Left cardiac atrium (tissue), 4 donors: Measurements from ENCODE around the gene SLC13A3. TPM values are rescaled to one million over a fixed set of nuclear protein-coding genes. Genes with fewer than 3 reads are reported as not detected.

Source experiments
- ATAC-seq, 2 donors: fragments of 200-7000 bp; cut with Tn5 transposase; one replicate each; pipeline ENCODE4 v1.9.1; 2020; ENCODE audit warnings: mild to moderate bottlenecking in 2 of 2, moderate library complexity in 2 of 2
- DNase-seq: peaks from one replicate; pipeline ENCODE4 v3.0.0-alpha.2; 2020
- intact Hi-C, 2 donors: fragments of 100-400 bp; cut with DNase I; formaldehyde crosslinking; loops; one replicate each; pipeline versions ENCODE4 v1.14.1 to v1.15.1; 2022 to 2023
- total RNA-seq, 2 donors: library from RNA; stranded (reverse); fragmentation: NEBNext Ultra II Directional; extraction: Animal tissue kit (Norgen Biotek cat#: 25700); gene quantifications; one replicate each; pipeline ENCODE4 v1.2.1, GENCODE V29; 2021
- donor health status: DM: no; HTN: yes; CAD: no.
- donor health status: DM: no; HTN: yes; CAD: no; lungs with severe emphysema.
- donor health status: DM: yes; HTN: yes; CAD: no.
- donor health status: Dilated cardiomyopathy.

The SLC13A3 gene
- total RNA-seq, 2 donors from 2014 or later, result 0.71 to 2.5 TPM

- intact Hi-C loops, result no loop called here
- DNase-seq, result no peak
- no peak for ATAC-seq
These were observed 10.5 kb downstream of the SLC13A3 start for GRCh38 chr20:46640536-46641311.

- intact Hi-C loops, result no loop called here
- no peak for DNase-seq
- ATAC-seq, result no peak
These were observed 11.2 kb downstream of the SLC13A3 start for GRCh38 chr20:46640044-46640443.

DNA sequence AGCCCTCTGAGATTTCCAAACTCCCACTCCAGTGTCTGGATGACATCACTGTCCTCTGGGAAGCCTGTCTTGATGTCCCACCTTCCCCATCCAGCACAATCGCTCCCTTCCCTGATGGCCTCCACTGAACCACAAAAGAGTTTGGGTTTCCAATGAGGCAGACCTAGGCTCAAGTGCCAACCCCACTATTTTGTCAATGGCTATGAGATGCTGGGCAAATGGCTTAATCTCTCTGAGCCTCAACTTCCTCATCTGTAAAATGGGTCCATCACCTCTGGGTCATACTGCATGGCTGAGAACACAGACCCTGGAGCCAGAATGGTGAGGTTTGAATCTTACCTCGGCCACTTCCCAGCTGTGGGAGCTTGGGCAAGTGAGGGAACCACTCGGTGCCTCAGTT is 11.7 kb downstream of the SLC13A3 start:
- no peak for ATAC-seq
- no peak for DNase-seq
- intact Hi-C loops, result no loop called here

- no peak for ATAC-seq
- intact Hi-C loops, result no loop called here
- no peak for DNase-seq
These were observed 12.4 kb downstream of the SLC13A3 start for GRCh38 chr20:46638898-46639274.

GRCh38 chr20:46638134-46638897 is 12.9 kb downstream of the SLC13A3 start:
- intact Hi-C loops, result no loop called here
- DNase-seq (no peak), ATAC-seq (no peak)

- DNase-seq, result no peak
- intact Hi-C loops, result no loop called here
- no peak for ATAC-seq
These were observed 13.7 kb downstream of the SLC13A3 start for GRCh38 chr20:46637427-46638133.

DNA sequence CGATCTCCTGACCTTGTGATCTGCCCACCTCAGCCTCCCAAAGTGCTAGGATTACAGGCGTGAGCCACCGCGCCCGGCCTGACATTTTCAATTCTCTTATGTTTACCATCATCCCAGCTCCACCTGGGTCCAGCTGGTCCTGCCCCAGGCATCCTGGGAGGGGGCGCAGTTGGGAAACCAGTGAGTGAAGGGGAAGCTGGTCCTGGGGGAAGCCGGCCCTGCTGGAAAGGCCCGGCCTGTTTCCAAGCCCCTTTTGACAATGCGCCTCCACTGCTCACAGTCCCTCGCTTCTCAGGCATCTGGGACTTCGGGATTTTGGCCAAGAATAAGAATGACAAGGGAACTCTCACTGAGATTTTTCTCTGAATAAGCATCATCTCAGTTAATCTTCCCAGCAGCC is 14.2 kb downstream of the SLC13A3 start:
- ATAC-seq, result no peak
- DNase-seq, result no peak
- intact Hi-C loops, result no loop called here

DNA sequence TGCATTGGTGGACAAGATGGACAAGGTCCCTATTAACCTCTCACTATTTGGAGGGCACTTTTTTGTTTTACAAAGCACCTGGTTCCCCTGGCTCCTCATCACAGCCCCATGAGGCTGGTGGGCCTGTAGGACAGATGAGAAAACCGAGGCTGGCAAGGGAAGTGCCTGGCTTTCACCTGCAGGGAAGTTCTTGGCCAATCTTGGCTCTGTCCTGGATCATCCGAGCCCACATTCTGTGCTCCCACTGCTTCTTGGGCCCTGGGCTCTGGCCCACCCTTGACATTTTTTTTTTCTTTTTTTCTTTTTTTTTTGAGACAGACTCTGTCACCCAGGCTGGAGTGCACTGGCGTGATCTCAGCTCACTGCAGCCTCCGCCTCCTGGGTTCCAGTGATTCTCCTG is 14.7 kb downstream of the SLC13A3 start:
- ATAC-seq (no peak), DNase-seq (no peak)
- intact Hi-C loops, result no loop called here

DNA sequence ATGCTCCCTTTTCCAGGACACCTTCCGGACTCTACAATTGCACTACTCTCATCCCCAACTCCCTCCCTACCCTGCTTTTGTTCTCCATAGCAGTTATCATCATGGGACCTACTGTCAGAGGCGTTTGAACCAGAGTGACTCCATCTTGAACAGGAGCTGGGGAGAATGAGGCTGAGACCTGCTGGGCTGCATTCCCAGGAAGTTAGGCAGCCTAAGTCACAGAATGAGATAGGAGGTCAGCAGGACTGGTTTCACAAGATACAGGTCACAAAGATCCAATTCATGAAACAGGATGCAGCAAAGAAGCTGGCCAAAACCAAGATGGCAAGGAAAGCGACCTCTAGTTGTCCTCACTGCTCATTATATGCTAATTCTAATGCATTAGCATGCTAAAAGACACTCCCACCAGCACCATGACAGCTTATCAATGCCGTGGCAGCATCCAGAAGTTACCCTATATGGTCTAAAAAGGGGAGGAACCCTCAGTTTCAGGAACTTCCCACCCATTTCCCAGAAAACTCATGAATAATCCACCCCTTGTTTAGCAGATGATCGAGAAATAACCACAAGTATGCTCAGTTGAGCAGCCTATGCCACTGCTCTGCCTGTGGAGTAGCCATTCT is 15.6 kb downstream of the SLC13A3 start:
- intact Hi-C loops, result no loop called here

DNA sequence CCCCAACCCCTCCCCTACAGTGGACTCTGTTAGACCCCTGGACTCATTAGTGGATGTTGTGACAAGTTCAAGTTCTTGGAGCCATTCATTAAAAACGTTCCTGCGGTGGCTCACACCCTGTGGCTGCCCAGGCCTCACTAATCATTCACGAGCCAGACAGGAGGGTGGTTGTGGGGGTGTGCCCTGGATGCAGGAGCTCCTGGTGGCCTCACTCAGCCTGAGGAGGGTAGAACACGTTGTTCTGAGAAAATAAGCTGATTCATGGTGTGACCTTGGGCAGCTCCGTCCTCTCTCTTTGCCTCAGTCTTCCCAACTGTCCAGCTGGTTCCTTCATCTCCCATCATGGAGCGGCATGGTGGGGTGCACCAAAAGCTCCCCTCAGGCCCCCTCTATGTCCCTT is 16.7 kb downstream of the SLC13A3 start:
- DNase-seq, result no peak
- no peak for ATAC-seq
- intact Hi-C loops, result no loop called here

More for the DNA sequence above, 15.6 kb downstream of the SLC13A3 start:
- ATAC-seq (no peak), DNase-seq (no peak)

GRCh38 chr20:46631874-46632446 is 19.3 kb downstream of the SLC13A3 start:
- intact Hi-C loops, result no loop called here
- ATAC-seq, result no peak

DNA sequence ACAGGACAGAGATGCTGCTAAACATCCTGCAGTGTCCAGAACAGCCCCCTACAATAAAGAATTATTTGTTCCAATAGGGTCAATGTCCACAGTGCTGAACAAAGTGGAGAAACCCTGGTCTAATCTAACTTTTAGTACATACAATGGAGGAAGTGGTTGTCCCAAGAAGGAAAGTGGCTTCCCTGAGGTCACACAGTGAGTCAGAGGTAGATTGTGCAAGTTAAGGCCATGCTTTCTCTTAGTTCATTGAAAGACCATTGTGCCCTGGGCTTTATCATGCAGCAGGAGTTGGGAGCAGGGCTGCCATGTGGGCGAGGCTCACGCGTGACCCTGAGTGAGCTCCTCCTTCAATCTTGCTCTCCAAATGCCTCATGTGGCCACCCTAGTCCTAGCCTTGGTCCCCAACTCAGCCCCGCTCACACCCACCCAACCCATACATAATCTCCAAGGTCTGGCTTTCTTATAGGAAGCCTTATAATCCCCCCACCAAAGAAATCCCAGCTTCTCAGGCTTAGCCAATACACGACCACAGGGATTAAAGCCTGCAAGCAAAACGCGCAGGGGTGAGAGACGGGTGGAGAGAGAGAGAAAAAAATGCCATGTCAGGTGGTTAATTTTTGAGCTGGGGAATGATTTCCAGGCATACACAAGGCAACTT is 19.9 kb downstream of the SLC13A3 start:
- ATAC-seq, result peak in 1 of 2 donors; percentile 54
- no peak for DNase-seq

More at GRCh38 chr20:46631874-46632446, 19.3 kb downstream of the SLC13A3 start:
- no peak for DNase-seq

DNA sequence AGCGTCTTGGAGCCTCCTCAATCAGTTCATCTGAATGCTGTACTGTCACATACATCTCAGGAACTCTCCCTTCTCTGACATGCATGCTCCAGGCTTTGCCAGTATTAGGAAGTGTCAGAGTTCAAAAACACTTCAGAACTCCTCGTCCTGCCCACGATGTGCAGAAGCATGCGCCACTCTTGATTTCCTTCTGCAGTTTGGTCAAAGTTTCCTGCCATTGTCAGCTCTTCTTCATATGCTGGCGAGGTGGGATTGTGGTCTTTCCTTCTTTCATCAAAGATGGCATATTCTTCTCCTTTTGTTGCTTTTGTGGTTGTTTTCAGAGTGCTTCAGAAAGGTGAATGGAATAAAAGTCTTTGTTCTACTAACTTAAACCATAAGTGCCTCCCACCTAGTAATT is 21.0 kb downstream of the SLC13A3 start:
- intact Hi-C loops, result no loop called here
- no peak for ATAC-seq
- no peak for DNase-seq

More for the DNA sequence above, 19.9 kb downstream of the SLC13A3 start:
- intact Hi-C loops, result no loop called here

DNA sequence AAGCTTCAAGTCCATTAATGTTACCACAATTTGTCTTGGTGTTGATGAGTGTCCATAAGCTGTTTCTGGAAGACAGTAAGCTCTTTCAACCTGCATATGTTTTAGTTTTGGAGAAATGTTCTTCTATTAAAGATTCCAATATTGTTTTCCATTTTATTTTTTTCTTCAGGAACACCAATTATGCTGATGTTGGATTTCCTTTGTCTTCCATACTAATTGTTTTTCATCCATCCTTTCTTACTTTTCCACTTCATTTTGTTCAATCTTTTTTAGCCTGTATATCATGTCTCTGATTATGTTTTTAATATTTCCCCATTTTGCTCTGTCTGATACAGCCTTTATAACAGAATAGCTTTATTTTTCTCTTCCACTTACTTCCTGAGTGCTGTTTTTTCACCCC is 21.9 kb downstream of the SLC13A3 start:
- ATAC-seq (no peak), DNase-seq (no peak)
- intact Hi-C loops, result no loop called here

DNA sequence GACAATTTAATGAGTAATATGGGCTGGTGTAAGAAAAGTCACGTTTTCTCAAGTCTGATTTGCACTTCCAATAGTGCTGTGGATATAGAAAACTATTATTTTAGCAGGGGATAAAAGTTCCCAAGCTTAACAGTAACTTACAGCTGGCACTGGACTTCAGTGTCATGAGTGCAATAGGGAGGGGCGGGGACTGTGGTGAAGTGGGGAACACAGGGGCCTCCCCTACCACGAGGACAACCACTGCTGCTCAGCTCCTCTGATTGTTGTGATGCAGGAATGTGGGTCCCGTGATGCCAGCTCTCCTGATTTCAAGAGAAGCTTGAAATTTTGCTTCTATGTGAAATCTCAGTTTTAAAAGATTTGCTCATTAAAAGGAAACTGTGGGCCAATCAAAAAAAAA is 24.0 kb downstream of the SLC13A3 start:
- DNase-seq (no peak), ATAC-seq (no peak)
- intact Hi-C loops, result no loop called here

- intact Hi-C loops, result no loop called here
- DNase-seq, result no peak
- ATAC-seq, result no peak
These were observed 24.5 kb downstream of the SLC13A3 start for GRCh38 chr20:46626758-46627157.

DNA sequence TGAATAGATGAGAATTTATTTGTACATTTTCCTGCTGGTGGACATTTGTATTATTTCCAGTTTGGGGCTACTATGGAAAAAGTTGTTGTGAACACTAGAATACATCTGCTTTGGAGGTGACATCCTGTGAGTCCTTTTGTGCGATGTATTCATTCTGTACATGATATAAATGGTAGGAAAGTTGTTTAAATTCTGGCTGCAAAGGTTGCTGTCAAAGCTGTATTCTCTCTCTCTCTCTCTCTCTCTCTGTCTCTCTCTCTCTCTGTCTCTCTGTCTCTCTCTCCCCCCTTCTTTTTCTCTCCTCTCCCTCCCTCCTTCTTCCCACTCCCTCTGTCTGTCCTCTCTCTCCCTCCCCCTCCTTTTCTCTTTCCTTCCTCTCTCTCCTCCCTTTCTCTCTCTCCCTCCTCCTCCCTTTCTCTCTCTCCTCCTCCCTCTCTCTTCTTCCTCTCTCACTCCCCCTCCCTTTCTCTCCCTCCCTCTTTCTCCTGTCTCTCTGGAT is 25.3 kb downstream of the SLC13A3 start:
- ATAC-seq, result no peak

GRCh38 chr20:46624946-46625345 is 26.3 kb downstream of the SLC13A3 start:
- DNase-seq (no peak), ATAC-seq (no peak)
- intact Hi-C loops, result no loop called here

More for the DNA sequence above, 25.3 kb downstream of the SLC13A3 start:
- no peak for DNase-seq
- intact Hi-C loops, result no loop called here

DNA sequence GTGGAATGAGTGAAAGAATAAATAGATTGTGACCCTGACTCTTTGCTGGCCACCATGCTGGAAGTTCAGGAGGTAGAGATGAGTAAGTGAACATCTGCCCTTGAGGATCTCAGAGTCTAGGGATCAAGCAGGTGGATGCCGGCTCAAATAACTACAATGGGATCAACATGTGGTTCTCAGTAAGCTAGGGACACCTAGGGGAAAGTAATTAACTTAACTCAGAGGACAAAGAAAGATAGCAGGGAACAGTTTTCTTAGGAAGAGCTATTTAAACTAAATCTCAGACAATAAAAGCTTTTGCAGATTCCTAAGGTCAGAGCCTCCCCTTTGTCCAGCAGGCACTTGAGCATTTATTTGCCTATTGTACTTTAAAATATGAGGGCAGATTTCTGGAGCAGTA is 29.1 kb downstream of the SLC13A3 start:
- intact Hi-C loops, result no loop called here
- DNase-seq, result no peak
- ATAC-seq, result no peak
